GM18861 (cell line): ENCODE measurements around the gene TMEM63C.

Experiments
- ATAC-seq: cut with Tn5 transposase; IDR thresholded peaks from one replicate; pipeline ENCODE4 v1.9.1; 2021; ENCODE audit not compliant: unreplicated experiment

The TMEM63C gene

GRCh38 chr14:77306851-77307496 lies 125.4 kb downstream of the TMEM63C start:
- no peak for ATAC-seq
